ENCODE data around the gene SPP1. TPM values are rescaled to one million over a fixed set of nuclear protein-coding genes. Genes with fewer than 3 reads are reported as not detected.

Gene SPP1
- total and polyA plus RNA-seq, 9 of the 15 experiments (the other 6 are each of a cell fraction or from before 2014, with no cell fraction given): 0.10 to 0.64 TPM; not detected in 7

DNA sequence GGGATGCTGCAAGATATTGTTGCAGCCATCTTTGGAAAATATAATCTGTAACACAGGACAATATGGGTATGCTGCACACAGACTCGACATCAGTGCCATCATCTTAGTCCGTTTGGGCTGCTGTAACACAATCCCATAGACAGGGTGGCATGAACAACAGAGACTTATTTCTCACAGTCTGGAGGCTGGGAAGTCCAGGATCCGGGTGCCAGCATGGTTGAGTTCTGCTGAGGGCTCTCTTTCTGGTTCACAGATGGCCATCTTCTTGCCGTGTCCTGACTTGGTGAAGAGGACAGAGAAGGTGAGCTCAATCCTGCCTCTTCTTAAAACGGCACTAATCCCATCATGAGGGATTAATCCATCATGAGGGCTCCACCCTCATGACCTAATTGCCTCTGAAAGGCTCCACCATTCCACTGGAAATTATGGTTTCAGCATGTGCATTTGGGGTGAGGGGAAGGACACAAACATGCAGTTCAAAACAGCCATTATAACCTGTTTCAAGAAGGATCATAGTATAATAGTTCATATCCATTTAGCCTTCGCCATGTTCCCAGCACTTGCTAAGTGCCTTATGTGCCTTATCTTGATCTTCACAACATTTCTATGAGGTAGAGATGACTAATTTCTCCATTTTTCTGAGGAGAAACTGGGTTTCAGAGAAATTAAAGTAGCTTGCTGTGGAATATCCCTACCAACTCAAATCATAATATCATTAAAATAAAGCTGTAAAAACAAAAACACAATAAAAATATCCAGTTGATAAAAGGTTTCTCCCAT, 27.9 kb upstream of the SPP1 start:
- Histone ChIP-seq H3K4me2 (ENCODE audit: insufficient read depth, low read length) (no peak overlapping the region), H3K27me3 (ENCODE audit: control insufficient read depth in 2 of 2, insufficient read depth in 2 of 2, low read length in 2 of 2) (peaks cover 3 to 5% of the 10 kb centered on the region in 2 experiments; a peak in 3 of 5 replicates), H4K20me1 (replicated peaks; ENCODE audit: control insufficient read depth, insufficient read depth, low read length) (no peaks in the 10 kb centered on the region), H3K9me1 (ENCODE audit: control insufficient read depth, insufficient read depth, low read length) (no peaks in the 10 kb centered on the region), H3K9ac (ENCODE audit: insufficient read depth in 1 of 2, low read depth in 2 of 2, low read length in 2 of 2) (no peak overlapping the region), H3K27ac (ENCODE audit: extremely low read depth, low read depth, low read length) (no peak overlapping the region), H3K4me3 (no peak overlapping the region), H3K9me3 (replicated peaks; ENCODE audit: control insufficient read depth, insufficient read depth, low read depth, low read length) (no peaks in the 10 kb centered on the region), H2AFZ (ENCODE audit: low read depth, low read length) (no peak overlapping the region), H3K36me3 (ENCODE audit: control insufficient read depth, insufficient read depth, low read length) (no peaks in the 10 kb centered on the region), H3K79me2 (ENCODE audit: control insufficient read depth, insufficient read depth, low read length) (no peaks in the 10 kb centered on the region), H3K4me1 (replicated peaks in 1 of 2; ENCODE audit: control insufficient read depth in 2 of 2, insufficient read depth in 2 of 2, low read length in 2 of 2) (no peaks in the 10 kb centered on the region)
- ATAC-seq: no peak
- POLR2A ChIA-PET: interaction anchor here (0.8 kb wide), 1 partner anchor 814 kb away, joined by 3 read pairs; no protein-coding TSS in a partner anchor
- CTCF ChIA-PET (ENCODE audit: low intra/inter-chr PET ratio): no interaction called here
- in situ Hi-C loops (cut with MboI) (no loop called here), intact Hi-C loops (cut with micrococcal nuclease) (no loop called here)
- WGBS (ENCODE audit: insufficient coverage, low coverage, missing lambda C conversion rate): under 1% methylated on average over 6 of the region's 6 CpGs
- no peak for FAIRE-seq
- no TSS peak for BruUV-seq (replicated peaks)
- DNase-seq (ENCODE audit: extremely low read depth in 1 of 4, low spot score in 3 of 4): no peak
- TF ChIP-seq, protein P1, sequence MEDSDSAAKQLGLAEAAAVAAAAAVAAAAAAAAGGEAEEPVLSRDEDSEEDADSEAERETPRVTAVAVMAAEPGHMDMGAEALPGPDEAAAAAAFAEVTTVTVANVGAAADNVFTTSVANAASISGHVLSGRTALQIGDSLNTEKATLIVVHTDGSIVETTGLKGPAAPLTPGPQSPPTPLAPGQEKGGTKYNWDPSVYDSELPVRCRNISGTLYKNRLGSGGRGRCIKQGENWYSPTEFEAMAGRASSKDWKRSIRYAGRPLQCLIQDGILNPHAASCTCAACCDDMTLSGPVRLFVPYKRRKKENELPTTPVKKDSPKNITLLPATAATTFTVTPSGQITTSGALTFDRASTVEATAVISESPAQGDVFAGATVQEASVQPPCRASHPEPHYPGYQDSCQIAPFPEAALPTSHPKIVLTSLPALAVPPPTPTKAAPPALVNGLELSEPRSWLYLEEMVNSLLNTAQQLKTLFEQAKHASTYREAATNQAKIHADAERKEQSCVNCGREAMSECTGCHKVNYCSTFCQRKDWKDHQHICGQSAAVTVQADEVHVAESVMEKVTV (CRISPR knock-in tag; IDR thresholded peaks at IDR 0.05): no peak
- TF ChIP-seq, protein P2, sequence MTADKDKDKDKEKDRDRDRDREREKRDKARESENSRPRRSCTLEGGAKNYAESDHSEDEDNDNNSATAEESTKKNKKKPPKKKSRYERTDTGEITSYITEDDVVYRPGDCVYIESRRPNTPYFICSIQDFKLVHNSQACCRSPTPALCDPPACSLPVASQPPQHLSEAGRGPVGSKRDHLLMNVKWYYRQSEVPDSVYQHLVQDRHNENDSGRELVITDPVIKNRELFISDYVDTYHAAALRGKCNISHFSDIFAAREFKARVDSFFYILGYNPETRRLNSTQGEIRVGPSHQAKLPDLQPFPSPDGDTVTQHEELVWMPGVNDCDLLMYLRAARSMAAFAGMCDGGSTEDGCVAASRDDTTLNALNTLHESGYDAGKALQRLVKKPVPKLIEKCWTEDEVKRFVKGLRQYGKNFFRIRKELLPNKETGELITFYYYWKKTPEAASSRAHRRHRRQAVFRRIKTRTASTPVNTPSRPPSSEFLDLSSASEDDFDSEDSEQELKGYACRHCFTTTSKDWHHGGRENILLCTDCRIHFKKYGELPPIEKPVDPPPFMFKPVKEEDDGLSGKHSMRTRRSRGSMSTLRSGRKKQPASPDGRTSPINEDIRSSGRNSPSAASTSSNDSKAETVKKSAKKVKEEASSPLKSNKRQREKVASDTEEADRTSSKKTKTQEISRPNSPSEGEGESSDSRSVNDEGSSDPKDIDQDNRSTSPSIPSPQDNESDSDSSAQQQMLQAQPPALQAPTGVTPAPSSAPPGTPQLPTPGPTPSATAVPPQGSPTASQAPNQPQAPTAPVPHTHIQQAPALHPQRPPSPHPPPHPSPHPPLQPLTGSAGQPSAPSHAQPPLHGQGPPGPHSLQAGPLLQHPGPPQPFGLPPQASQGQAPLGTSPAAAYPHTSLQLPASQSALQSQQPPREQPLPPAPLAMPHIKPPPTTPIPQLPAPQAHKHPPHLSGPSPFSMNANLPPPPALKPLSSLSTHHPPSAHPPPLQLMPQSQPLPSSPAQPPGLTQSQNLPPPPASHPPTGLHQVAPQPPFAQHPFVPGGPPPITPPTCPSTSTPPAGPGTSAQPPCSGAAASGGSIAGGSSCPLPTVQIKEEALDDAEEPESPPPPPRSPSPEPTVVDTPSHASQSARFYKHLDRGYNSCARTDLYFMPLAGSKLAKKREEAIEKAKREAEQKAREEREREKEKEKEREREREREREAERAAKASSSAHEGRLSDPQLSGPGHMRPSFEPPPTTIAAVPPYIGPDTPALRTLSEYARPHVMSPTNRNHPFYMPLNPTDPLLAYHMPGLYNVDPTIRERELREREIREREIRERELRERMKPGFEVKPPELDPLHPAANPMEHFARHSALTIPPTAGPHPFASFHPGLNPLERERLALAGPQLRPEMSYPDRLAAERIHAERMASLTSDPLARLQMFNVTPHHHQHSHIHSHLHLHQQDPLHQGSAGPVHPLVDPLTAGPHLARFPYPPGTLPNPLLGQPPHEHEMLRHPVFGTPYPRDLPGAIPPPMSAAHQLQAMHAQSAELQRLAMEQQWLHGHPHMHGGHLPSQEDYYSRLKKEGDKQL (CRISPR knock-in tag; IDR thresholded peaks at IDR 0.05; ENCODE audit: borderline replicate concordance): no peak
- TF ChIP-seq, protein P3, sequence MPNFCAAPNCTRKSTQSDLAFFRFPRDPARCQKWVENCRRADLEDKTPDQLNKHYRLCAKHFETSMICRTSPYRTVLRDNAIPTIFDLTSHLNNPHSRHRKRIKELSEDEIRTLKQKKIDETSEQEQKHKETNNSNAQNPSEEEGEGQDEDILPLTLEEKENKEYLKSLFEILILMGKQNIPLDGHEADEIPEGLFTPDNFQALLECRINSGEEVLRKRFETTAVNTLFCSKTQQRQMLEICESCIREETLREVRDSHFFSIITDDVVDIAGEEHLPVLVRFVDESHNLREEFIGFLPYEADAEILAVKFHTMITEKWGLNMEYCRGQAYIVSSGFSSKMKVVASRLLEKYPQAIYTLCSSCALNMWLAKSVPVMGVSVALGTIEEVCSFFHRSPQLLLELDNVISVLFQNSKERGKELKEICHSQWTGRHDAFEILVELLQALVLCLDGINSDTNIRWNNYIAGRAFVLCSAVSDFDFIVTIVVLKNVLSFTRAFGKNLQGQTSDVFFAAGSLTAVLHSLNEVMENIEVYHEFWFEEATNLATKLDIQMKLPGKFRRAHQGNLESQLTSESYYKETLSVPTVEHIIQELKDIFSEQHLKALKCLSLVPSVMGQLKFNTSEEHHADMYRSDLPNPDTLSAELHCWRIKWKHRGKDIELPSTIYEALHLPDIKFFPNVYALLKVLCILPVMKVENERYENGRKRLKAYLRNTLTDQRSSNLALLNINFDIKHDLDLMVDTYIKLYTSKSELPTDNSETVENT (CRISPR knock-in tag; IDR thresholded peaks at IDR 0.05): no peak
- TF ChIP-seq, protein P4, sequence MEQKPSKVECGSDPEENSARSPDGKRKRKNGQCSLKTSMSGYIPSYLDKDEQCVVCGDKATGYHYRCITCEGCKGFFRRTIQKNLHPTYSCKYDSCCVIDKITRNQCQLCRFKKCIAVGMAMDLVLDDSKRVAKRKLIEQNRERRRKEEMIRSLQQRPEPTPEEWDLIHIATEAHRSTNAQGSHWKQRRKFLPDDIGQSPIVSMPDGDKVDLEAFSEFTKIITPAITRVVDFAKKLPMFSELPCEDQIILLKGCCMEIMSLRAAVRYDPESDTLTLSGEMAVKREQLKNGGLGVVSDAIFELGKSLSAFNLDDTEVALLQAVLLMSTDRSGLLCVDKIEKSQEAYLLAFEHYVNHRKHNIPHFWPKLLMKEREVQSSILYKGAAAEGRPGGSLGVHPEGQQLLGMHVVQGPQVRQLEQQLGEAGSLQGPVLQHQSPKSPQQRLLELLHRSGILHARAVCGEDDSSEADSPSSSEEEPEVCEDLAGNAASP (IDR thresholded peaks at IDR 0.05): no peak
- no peak for TF ChIP-seq JUN (IDR thresholded peaks at IDR 0.05; ENCODE audit: borderline replicate concordance, low read depth, low read length)
- no peak for TF ChIP-seq JUN (CRISPR knock-in tag; IDR thresholded peaks at IDR 0.05; ENCODE audit: borderline replicate concordance)
- TF ChIP-seq ZNF217 (CRISPR knock-in tag; IDR thresholded peaks at IDR 0.05): no peak
- no peak for TF ChIP-seq SREBF1 (IDR thresholded peaks at IDR 0.05; ENCODE audit: borderline replicate concordance, low read depth, low read length)
- TF ChIP-seq ZNF239 (CRISPR knock-in tag; IDR thresholded peaks at IDR 0.05): no peak

All from K562 (cell line).